Vagina (tissue), 2 donors: ENCODE data around the gene ZNF521. TPM values are rescaled to one million over a fixed set of nuclear protein-coding genes. Genes with fewer than 3 reads are reported as not detected.

ENCODE experiments used
- DNase-seq, 2 donors: peaks; one replicate each; pipeline ENCODE4 v3.0.0-alpha.2; 2017; ENCODE audit errors: extremely low spot score in 2 of 2
- H3K27ac ChIP-seq: fragments of 200-600 bp; sonication (generic); one replicate; pipeline ENCODE4 v1.5.1; 2019
- H3K27me3 ChIP-seq: fragments of 200-600 bp; sonication (generic); one replicate; pipeline ENCODE4 v1.5.1; 2019
- H3K36me3 ChIP-seq, 2 donors: fragments of 200-600 bp; sonication (generic); one replicate each; pipeline ENCODE4 v1.5.1; 2017 to 2019
- H3K4me1 ChIP-seq: fragments of 200-600 bp; sonication (generic); one replicate; pipeline ENCODE4 v1.5.1; 2019
- H3K4me3 ChIP-seq, 2 donors: fragments of 200-600 bp; sonication (generic); 1 replicate in 1 of 2; 2 replicates in 1 of 2; pipeline ENCODE4 v1.5.1; 2016 to 2019
- H3K9me3 ChIP-seq: fragments of 200-600 bp; sonication (generic); one replicate; pipeline ENCODE4 v1.5.1; 2019
- POLR2A ChIP-seq, 2 donors: fragments of 450-650 bp; IDR thresholded peaks; one replicate each; pipeline ENCODE4 v1.6.1; 2017; ENCODE audit warnings: antibody characterized with exemption in 2 of 2, mild to moderate bottlenecking in 2 of 2, moderate library complexity in 2 of 2
- POLR2AphosphoS5 ChIP-seq, 2 donors: sonication (generic); formaldehyde crosslinking; IDR thresholded peaks; one replicate each; pipeline ENCODE4 v1.9.0; 2017; ENCODE audit warnings: antibody characterized with exemption in 2 of 2, mild to moderate bottlenecking in 2 of 2, low read depth in 1 of 2; ENCODE audit not compliant: insufficient read depth in 1 of 2
- intact Hi-C: fragments of 100-400 bp; cut with DNase I; formaldehyde crosslinking; loops from one replicate; pipeline ENCODE4 v1.15.1; 2023
- total RNA-seq: library from RNA; depleted of rRNA; stranded (reverse); fragments of >200 nt; gene quantifications from one replicate; pipeline ENCODE4 v1.2.3, GENCODE V29; 2016
- TF ChIP-seq, protein P1 (sequence below), 3 experiments: fragments of 450-650 bp in 2 of 3; fragments of 200-600 bp in 1 of 3; sonication (generic) in 1 of 3; IDR thresholded peaks; one replicate each; pipeline ENCODE4 v1.5.1; 2017 to 2019; ENCODE audit warnings: antibody characterized with exemption in 3 of 3, mild to moderate bottlenecking in 2 of 3, moderate library complexity in 2 of 3

Gene ZNF521
- total RNA-seq, 1 donor from 2014 or later = 18.7 TPM

- TF ChIP-seq POLR2A (IDR thresholded peaks at IDR 0.05) (no peak), POLR2AphosphoS5 (IDR thresholded peaks at IDR 0.05; ENCODE audit: insufficient read depth in 1 of 2, low read depth in 1 of 2) (no peak)
- TF ChIP-seq, protein P1, sequence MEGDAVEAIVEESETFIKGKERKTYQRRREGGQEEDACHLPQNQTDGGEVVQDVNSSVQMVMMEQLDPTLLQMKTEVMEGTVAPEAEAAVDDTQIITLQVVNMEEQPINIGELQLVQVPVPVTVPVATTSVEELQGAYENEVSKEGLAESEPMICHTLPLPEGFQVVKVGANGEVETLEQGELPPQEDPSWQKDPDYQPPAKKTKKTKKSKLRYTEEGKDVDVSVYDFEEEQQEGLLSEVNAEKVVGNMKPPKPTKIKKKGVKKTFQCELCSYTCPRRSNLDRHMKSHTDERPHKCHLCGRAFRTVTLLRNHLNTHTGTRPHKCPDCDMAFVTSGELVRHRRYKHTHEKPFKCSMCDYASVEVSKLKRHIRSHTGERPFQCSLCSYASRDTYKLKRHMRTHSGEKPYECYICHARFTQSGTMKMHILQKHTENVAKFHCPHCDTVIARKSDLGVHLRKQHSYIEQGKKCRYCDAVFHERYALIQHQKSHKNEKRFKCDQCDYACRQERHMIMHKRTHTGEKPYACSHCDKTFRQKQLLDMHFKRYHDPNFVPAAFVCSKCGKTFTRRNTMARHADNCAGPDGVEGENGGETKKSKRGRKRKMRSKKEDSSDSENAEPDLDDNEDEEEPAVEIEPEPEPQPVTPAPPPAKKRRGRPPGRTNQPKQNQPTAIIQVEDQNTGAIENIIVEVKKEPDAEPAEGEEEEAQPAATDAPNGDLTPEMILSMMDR (IDR thresholded peaks at IDR 0.05) = no peak
- Histone ChIP-seq H3K27me3 (no peaks in the 10 kb centered on the region), H3K9me3 (no peaks in the 10 kb centered on the region), H3K4me3 (no peak overlapping the region), H3K4me1 (no peaks in the 10 kb centered on the region), H3K27ac (no peak overlapping the region), H3K36me3 (no peaks in the 10 kb centered on the region)
- DNase-seq = no peak
- intact Hi-C loops = no loop called here
Measured at GRCh38 chr18:25308381-25308780, 43.6 kb downstream of the ZNF521 start.

DNA sequence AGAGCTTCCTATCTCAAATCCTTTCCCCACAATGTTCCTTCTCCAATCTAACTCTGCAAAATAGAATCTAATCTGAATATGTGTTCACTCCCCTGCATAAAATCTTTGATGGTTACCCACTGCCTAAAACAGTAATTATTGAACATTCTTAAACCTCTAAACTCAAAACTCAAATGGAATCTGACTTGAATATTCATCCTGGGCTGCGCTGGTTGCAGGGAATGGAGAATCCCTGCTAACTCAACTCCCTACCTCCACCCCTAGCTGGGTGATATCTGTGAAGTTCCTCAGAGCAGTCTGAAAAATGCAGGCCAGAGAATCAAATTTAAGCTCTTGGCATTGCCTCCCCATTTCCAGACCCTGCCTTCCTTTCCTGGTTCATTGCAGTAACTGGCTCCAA, 44.8 kb downstream of the ZNF521 start:
- no peak for DNase-seq
- H3K4me1 ChIP-seq = no peaks in the 10 kb centered on the region
- intact Hi-C loops = no loop called here
- no peaks in the 10 kb centered on the region for H3K9me3 ChIP-seq
- no peak overlapping the region for H3K27ac ChIP-seq
- no peaks in the 10 kb centered on the region for H3K27me3 ChIP-seq
- TF ChIP-seq, protein P1 (IDR thresholded peaks at IDR 0.05) = no peak
- TF ChIP-seq POLR2AphosphoS5 (IDR thresholded peaks at IDR 0.05; ENCODE audit: insufficient read depth in 1 of 2, low read depth in 1 of 2) = no peak
- TF ChIP-seq POLR2A (IDR thresholded peaks at IDR 0.05) = no peak
- no peaks in the 10 kb centered on the region for H3K36me3 ChIP-seq
- no peak overlapping the region for H3K4me3 ChIP-seq

DNA sequence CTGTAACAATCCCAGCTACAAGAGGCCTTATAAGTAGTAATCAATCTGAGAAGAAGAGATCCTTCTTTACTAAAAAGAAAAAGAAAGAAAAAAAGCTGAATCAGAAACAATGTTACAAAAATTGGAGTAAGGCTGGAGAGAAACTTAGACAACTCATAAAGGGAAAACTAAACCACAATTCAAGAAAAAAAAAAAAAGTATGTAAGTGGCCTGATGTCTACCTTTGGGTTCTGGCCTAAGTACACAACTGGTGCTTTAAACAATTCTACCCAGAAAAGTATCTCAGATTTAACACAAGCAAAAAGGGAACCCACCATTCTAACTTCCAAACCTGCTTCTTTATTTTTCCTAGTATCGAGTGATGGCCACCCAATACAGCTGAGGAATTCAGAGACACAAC, 45.3 kb downstream of the ZNF521 start:
- intact Hi-C loops = no loop called here
- DNase-seq = no peak
- no peak overlapping the region for H3K27ac ChIP-seq
- no peaks in the 10 kb centered on the region for H3K9me3 ChIP-seq
- TF ChIP-seq POLR2AphosphoS5 (IDR thresholded peaks at IDR 0.05; ENCODE audit: insufficient read depth in 1 of 2, low read depth in 1 of 2) (no peak), POLR2A (IDR thresholded peaks at IDR 0.05) (no peak)
- TF ChIP-seq, protein P1 (IDR thresholded peaks at IDR 0.05) = no peak
- H3K27me3 ChIP-seq = no peaks in the 10 kb centered on the region
- no peaks in the 10 kb centered on the region for H3K36me3 ChIP-seq
- no peak overlapping the region for H3K4me3 ChIP-seq
- H3K4me1 ChIP-seq = no peaks in the 10 kb centered on the region

- no peak for TF ChIP-seq POLR2AphosphoS5 (IDR thresholded peaks at IDR 0.05; ENCODE audit: insufficient read depth in 1 of 2, low read depth in 1 of 2)
- TF ChIP-seq, protein P1 (IDR thresholded peaks at IDR 0.05) = no peak
- no peak for TF ChIP-seq POLR2A (IDR thresholded peaks at IDR 0.05)
- intact Hi-C loops = no loop called here
Measured at GRCh38 chr18:25305584-25305983, 46.4 kb downstream of the ZNF521 start.

GRCh38 chr18:25300492-25300891, 51.5 kb downstream of the ZNF521 start:
- DNase-seq = no peak
- no peaks in the 10 kb centered on the region for H3K9me3 ChIP-seq
- no peaks in the 10 kb centered on the region for H3K36me3 ChIP-seq
- TF ChIP-seq POLR2AphosphoS5 (IDR thresholded peaks at IDR 0.05; ENCODE audit: insufficient read depth in 1 of 2, low read depth in 1 of 2) (no peak), POLR2A (IDR thresholded peaks at IDR 0.05) (no peak)
- TF ChIP-seq, protein P1 (IDR thresholded peaks at IDR 0.05) = no peak
- intact Hi-C loops = no loop called here
- H3K27me3 ChIP-seq = no peaks in the 10 kb centered on the region
- H3K4me3 ChIP-seq = no peak overlapping the region
- no peak overlapping the region for H3K27ac ChIP-seq
- H3K4me1 ChIP-seq = peaks cover 16% of the 10 kb centered on the region

More at GRCh38 chr18:25305584-25305983, 46.4 kb downstream of the ZNF521 start:
- H3K9me3 ChIP-seq = no peaks in the 10 kb centered on the region
- H3K27ac ChIP-seq = no peak overlapping the region
- no peaks in the 10 kb centered on the region for H3K36me3 ChIP-seq
- H3K4me1 ChIP-seq = no peaks in the 10 kb centered on the region
- no peak overlapping the region for H3K4me3 ChIP-seq
- DNase-seq = no peak
- H3K27me3 ChIP-seq = no peaks in the 10 kb centered on the region
